HepG2 (cell line): Measurements from ENCODE around the gene ZFHX3. TPM values are rescaled to one million over a fixed set of nuclear protein-coding genes. Genes with fewer than 3 reads are reported as not detected.
A peak's percentile ranks its signal among the peaks of the same experiment; 100 is the strongest.

ENCODE experiments used
- ATAC-seq: fragments of 200-7000 bp; cut with Tn5 transposase; 3 replicates; pipeline ENCODE4 v1.9.1; 2020; ENCODE audit warnings: mild to moderate bottlenecking, moderate library complexity
- BruUV-seq: library from RNA; stranded (reverse); fragments of 400-500 nt; replicated peaks from 2 replicates; lab custom pipeline; 2021; lab: Mats Ljungman, UMichigan
- CTCF ChIA-PET: fragments of 300-600 bp; formaldehyde crosslinking; extraction: SDS; loops from one replicate; lab custom pipeline; 2021; ENCODE audit warnings: low total read pairs, inconsistent platforms, low intra/inter-chr PET ratio; lab: Yijun Ruan, JAX
- POLR2A ChIA-PET: fragments of 350-600 bp; sonication (Branson Sonifier 250); formaldehyde crosslinking; loops from one replicate; lab custom pipeline; 2020; ENCODE audit warnings: antibody characterized with exemption, inconsistent platforms; lab: Yijun Ruan, JAX
- DNase-seq: peaks from one replicate; pipeline ENCODE4 v3.0.0-alpha.2; 2015; ENCODE audit warnings: low spot score
- FAIRE-seq: peaks from 3 replicates; lab custom pipeline; 2011; peaks lifted over from hg19 to GRCh38; lab: Jason Lieb, UNC
- H2AFZ ChIP-seq: one replicate; pipeline ENCODE4 v1.6.1; 2011; ENCODE audit warnings: low read length, inconsistent platforms
- H3K27ac ChIP-seq: fragments of 300-600 bp; 3 replicates; pipeline ENCODE4 v1.8.0; 2011; ENCODE audit warnings: mixed run types, mild to moderate bottlenecking, mixed read lengths, low read length, inconsistent platforms; ENCODE audit not compliant: insufficient read depth; ENCODE audit errors: extremely low read length
- H3K27me3 ChIP-seq, 2 experiments: fragments of 200-600 bp in 1 of 2; 2 replicates in 1 of 2; 3 replicates in 1 of 2; pipeline versions ENCODE4 v1.6.0 to v1.8.0; 2011; ENCODE audit warnings: low read length in 2 of 2, mild to moderate bottlenecking in 2 of 2, moderate library complexity in 2 of 2, inconsistent platforms in 1 of 2; ENCODE audit not compliant: insufficient read depth in 2 of 2, control insufficient read depth in 1 of 2
- H3K36me3 ChIP-seq, 2 experiments: fragments of 200-600 bp in 1 of 2; replicated peaks in 1 of 2; 2 replicates in 1 of 2; 3 replicates in 1 of 2; pipeline versions ENCODE4 v1.5.1 to v1.8.0; 2011; ENCODE audit warnings: low read length in 2 of 2, inconsistent platforms in 1 of 2; ENCODE audit not compliant: insufficient read depth in 2 of 2, control insufficient read depth in 1 of 2
- H3K4me1 ChIP-seq: 2 replicates; pipeline ENCODE4 v1.5.1; 2012; ENCODE audit warnings: low read length, inconsistent platforms; ENCODE audit not compliant: insufficient read depth
- H3K4me2 ChIP-seq: 2 replicates; pipeline ENCODE4 v1.6.0; 2011; ENCODE audit warnings: low read depth, low read length, inconsistent platforms
- H3K4me3 ChIP-seq, 3 experiments: fragments of 200-600 bp in 1 of 3; sonication (generic), shearing (Covaris generic) in 1 of 3; replicated peaks in 1 of 3; 2 replicates each; pipeline ENCODE4 v1.5.1; 2011 to 2016; ENCODE audit warnings: low read length in 3 of 3, inconsistent platforms in 2 of 3, low read depth in 2 of 3, mild to moderate bottlenecking in 2 of 3, control low read depth in 1 of 3, mixed read lengths in 1 of 3; ENCODE audit not compliant: insufficient read depth in 1 of 3
- H3K79me2 ChIP-seq: one replicate; pipeline ENCODE4 v1.6.1; 2011; ENCODE audit warnings: low read length, inconsistent platforms; ENCODE audit not compliant: insufficient read depth
- H3K9ac ChIP-seq: 2 replicates; pipeline ENCODE4 v1.6.0; 2011; ENCODE audit warnings: mild to moderate bottlenecking, low read depth, low read length, inconsistent platforms; ENCODE audit not compliant: insufficient read depth
- H3K9me3 ChIP-seq: 2 replicates; pipeline ENCODE4 v1.5.1; 2012; ENCODE audit warnings: mild to moderate bottlenecking, low read length
- H4K20me1 ChIP-seq: 2 replicates; pipeline ENCODE4 v1.6.0; 2011; ENCODE audit warnings: inconsistent platforms, mild to moderate bottlenecking, low read length, moderate library complexity; ENCODE audit not compliant: insufficient read depth
- HDAC1 ChIP-seq: sonication (generic); formaldehyde crosslinking; IDR thresholded peaks from 2 replicates; pipeline ENCODE4 v1.5.1; 2020; ENCODE audit warnings: mild to moderate bottlenecking, missing genetic modification reagents
- POLR2G ChIP-seq: fragments of 200-400 bp; formaldehyde crosslinking; IDR thresholded peaks from 2 replicates; pipeline ENCODE4 v1.6.1; 2018; ENCODE audit warnings: mild to moderate bottlenecking, low read depth, low read length, moderate library complexity
- REST ChIP-seq, 2 experiments: IDR thresholded peaks; 2 replicates each; pipeline ENCODE4 v1.6.1; 2011 to 2012; ENCODE audit warnings: low read length in 2 of 2, borderline replicate concordance in 1 of 2, low read depth in 1 of 2, mild to moderate bottlenecking in 1 of 2, moderate library complexity in 1 of 2
- ZBTB1 ChIP-seq: sonication (generic); formaldehyde crosslinking; IDR thresholded peaks from 2 replicates; pipeline ENCODE4 v1.4.0; 2020; ENCODE audit warnings: missing genetic modification reagents, borderline replicate concordance
- ZFYVE20 ChIP-seq: sonication (generic); formaldehyde crosslinking; IDR thresholded peaks from 2 replicates; pipeline ENCODE4 v1.8.0; 2023; ENCODE audit warnings: low read depth, mild to moderate bottlenecking, moderate library complexity, missing genetic modification reagents, borderline replicate concordance
- ZNF180 ChIP-seq: sonication (generic); formaldehyde crosslinking; IDR thresholded peaks from 2 replicates; pipeline ENCODE4 v1.4.0; 2020; ENCODE audit warnings: low read depth, missing genetic modification reagents, borderline replicate concordance
- ZNF30 ChIP-seq: sonication (generic); formaldehyde crosslinking; IDR thresholded peaks from 2 replicates; pipeline ENCODE4 v1.5.0; 2020; ENCODE audit warnings: mild to moderate bottlenecking, missing genetic modification reagents
- WGBS: methylation state at CpG from one replicate; pipeline ENCODE4 v1.1.6; 2017; ENCODE audit warnings: low lambda C conversion rate; 5-methylcytosine and 5-hydroxymethylcytosine counted together
- in situ Hi-C: cut with HindIII; loops from 2 replicates; pipeline ENCODE4 v1.10.0; 2017; ENCODE audit warnings: low pct_unique_long_range_greater_than_20kb; ENCODE audit not compliant: extremely low pct_ligation_motif_present
- intact Hi-C: fragments of 100-400 bp; cut with micrococcal nuclease; formaldehyde crosslinking; loops from one replicate; pipeline ENCODE4 v1.10.0; 2022; ENCODE audit not compliant: unreplicated experiment
- polyA plus RNA-seq, 8 experiments: library from polyadenylated mRNA; depleted of rRNA in 3 of 8; stranded (reverse) in 7 of 8; unstranded in 1 of 8; fragments of >200 nt; fragmentation: Illumina TruSeq in 4 of 8; extraction: Trizol in 4 of 8; gene quantifications; 2 replicates each; pipeline versions ENCODE4 v1.2.1 to v1.2.3, GENCODE V29; 2011 to 2016; ENCODE audit warnings: low read depth in 4 of 8, missing spikeins in 1 of 8, mixed read lengths in 1 of 8; ENCODE audit not compliant: insufficient read depth in 1 of 8
- total RNA-seq, 5 experiments: library from RNA; depleted of rRNA; stranded (reverse); fragments of >200 nt; fragmentation: Illumina TruSeq; extraction: Trizol; gene quantifications; 2 replicates each; pipeline ENCODE4 v1.2.3, GENCODE V29; 2016; ENCODE audit warnings: low read depth in 1 of 5
- TF ChIP-seq, protein P1 (sequence below): sonication (generic); formaldehyde crosslinking; IDR thresholded peaks from 2 replicates; pipeline ENCODE4 v1.8.1; 2023; ENCODE audit warnings: mild to moderate bottlenecking, moderate library complexity, missing genetic modification reagents

Gene ZFHX3
- total and polyA plus RNA-seq, 2 of the 13 experiments (the other 11 are each of a cell fraction or from before 2014, with no cell fraction given) = 5.0 to 6.0 TPM

DNA sequence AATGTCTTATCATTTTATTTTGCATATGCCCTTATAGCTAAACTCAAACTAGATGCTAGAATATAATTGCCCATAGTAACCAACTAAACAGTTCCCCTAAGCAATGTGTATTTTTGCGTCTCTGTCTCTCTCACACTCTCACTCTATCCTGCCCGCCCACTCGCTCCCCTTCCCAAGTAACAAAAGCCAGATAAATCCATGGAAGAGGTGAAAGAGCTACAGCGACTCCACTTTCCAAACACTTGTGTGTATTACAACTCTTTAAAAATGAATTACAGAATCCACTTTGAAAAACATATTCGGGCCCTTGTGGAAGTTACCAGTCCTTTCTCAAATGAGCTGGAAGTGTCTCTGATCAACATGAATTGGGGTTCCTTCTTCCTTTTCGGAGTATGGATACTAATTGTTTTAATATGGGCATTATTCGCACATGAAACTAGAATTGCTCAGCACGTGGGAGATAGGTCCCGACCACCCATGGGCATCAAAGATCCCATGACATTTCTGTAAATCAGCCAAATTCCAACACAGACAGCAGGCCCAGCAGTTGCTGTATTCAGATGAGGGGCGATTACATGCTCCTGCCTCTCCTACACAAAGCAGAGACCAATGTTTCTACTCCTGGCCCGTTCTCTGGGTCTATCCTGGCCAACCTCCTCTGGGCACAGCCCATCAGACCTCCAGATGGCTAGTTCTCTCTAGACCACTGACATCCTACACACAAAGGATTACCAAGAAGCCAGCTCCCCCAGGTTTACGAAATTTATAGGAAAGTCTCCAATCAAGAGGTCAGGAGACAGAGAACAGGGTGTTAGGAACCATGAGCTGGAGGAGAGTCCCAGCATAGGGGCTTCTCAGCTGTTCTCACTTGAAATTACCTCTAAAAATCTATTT is 121.5 kb downstream of the ZFHX3 start:
- Histone ChIP-seq H3K4me3 (peak overlapping the region in 2 of 3 experiments; percentile 29 to 65; a peak in 2 of 6 replicates), H3K9me3 (no peaks in the 10 kb centered on the region), H3K4me2 (peak overlapping the region; percentile 97), H3K9ac (peak overlapping the region; percentile 89), H3K27me3 (no peaks in the 10 kb centered on the region), H4K20me1 (no peaks in the 10 kb centered on the region), H3K79me2 (peaks cover 72% of the 10 kb centered on the region), H3K36me3 (peaks cover 0 to 4% of the 10 kb centered on the region in 2 experiments; a peak in 2 of 5 replicates), H3K27ac (peak overlapping the region; percentile 96), H3K4me1 (peaks cover 99% of the 10 kb centered on the region), H2AFZ (no peak overlapping the region)
- DNase-seq (no peak), ATAC-seq (no peak), FAIRE-seq (no peak)
- TSS peak; percentile 11 for BruUV-seq
- TF ChIP-seq ZNF30 (CRISPR knock-in tag) = no peak
- TF ChIP-seq ZBTB1 = no peak
- no peak for TF ChIP-seq ZFYVE20 (CRISPR knock-in tag)
- TF ChIP-seq, protein P1, sequence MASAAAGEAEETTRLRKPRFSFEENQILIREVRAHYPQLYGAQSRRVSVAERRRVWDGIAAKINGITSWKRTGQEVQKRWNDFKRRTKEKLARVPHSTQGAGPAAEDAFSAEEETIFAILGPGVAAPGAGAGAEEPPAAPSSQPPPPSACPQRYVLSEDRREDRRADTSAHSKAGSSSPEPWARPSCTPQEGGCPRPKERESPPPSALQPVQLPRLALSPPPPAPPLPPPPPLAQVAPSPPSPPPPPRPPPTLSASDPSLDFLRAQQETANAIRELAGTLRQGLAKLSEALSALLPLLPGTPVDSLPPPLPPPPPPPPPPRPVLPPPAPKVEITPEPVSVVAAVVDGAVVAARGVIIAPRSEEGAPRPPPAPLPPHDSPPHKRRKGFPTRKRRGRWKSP (CRISPR knock-in tag) = no peak
- no peak for TF ChIP-seq REST (IDR thresholded peaks at IDR 0.05; ENCODE audit: borderline replicate concordance in 1 of 2, low read depth in 1 of 2, low read length in 2 of 2)
- 0 out of 2 replicates have a peak, but pooled peaks have one; percentile 44 for TF ChIP-seq ZNF180
- no peak for TF ChIP-seq HDAC1
- TF ChIP-seq POLR2G = peak; percentile 17; the same call in 1 of the 2 replicates
- WGBS = 91% methylated on average over 12 of the region's 12 CpGs
- intact Hi-C loops (loop anchor here (10.0 kb wide), 1 partner anchor 262 kb away; no protein-coding TSS in a partner anchor), in situ Hi-C loops (loop anchor here (5.0 kb wide), 1 partner anchor 49 kb away; no protein-coding TSS in a partner anchor)
- ChIA-PET CTCF (no interaction called here), POLR2A (interaction anchor here (1.0 to 2.4 kb wide), 7 partner anchors 12 to 123 kb away, joined by 3 to 16 read pairs (median 6); no protein-coding TSS in a partner anchor)
